DOHH2 (cell line): ENCODE results near the gene TM4SF1.

Experiments
- H3F3A ChIP-seq: fragments of 200-600 bp; sonication (generic), shearing (Covaris generic); 2 replicates; pipeline ENCODE4 v1.6.0; 2016; ENCODE audit warnings: antibody characterized with exemption, mild to moderate bottlenecking; ENCODE audit not compliant: control insufficient read depth, insufficient read depth
- H3K27ac ChIP-seq: fragments of 200-600 bp; sonication (generic); 2 replicates; pipeline ENCODE4 v1.5.1; 2014; ENCODE audit warnings: low read depth, mild to moderate bottlenecking, low read length, moderate library complexity
- H3K27me3 ChIP-seq: fragments of 200-600 bp; sonication (generic); 2 replicates; pipeline ENCODE4 v1.6.1; 2014; ENCODE audit warnings: mild to moderate bottlenecking, low read length, mixed read lengths; ENCODE audit not compliant: control insufficient read depth
- H3K36me3 ChIP-seq: fragments of 200-600 bp; sonication (generic); 2 replicates; pipeline ENCODE4 v1.6.1; 2014; ENCODE audit warnings: mild to moderate bottlenecking, low read length, moderate library complexity, mixed read lengths; ENCODE audit not compliant: control insufficient read depth
- H3K4me1 ChIP-seq: fragments of 200-600 bp; sonication (generic); 2 replicates; pipeline ENCODE4 v1.6.1; 2014; ENCODE audit warnings: mild to moderate bottlenecking, low read length, mixed read lengths; ENCODE audit not compliant: control insufficient read depth
- H3K4me2 ChIP-seq: fragments of 200-600 bp; sonication (generic); 2 replicates; pipeline ENCODE4 v1.6.0; 2014; ENCODE audit warnings: mild to moderate bottlenecking, low read length, moderate library complexity
- H3K4me3 ChIP-seq: fragments of 200-600 bp; sonication (generic); 2 replicates; pipeline ENCODE4 v1.5.1; 2014; ENCODE audit warnings: mild to moderate bottlenecking, low read length, mixed read lengths
- H3K79me2 ChIP-seq: fragments of 200-600 bp; sonication (generic); 2 replicates; pipeline ENCODE4 v1.6.1; 2014; ENCODE audit warnings: mild to moderate bottlenecking, low read length, mixed read lengths; ENCODE audit not compliant: control insufficient read depth
- H3K9me2 ChIP-seq: fragments of 200-600 bp; sonication (generic); replicated peaks from 2 replicates; pipeline ENCODE4 v1.6.1; 2014; ENCODE audit warnings: mild to moderate bottlenecking, low read length, mixed read lengths; ENCODE audit not compliant: control insufficient read depth
- H3K9me3 ChIP-seq: fragments of 200-600 bp; sonication (generic); 2 replicates; pipeline ENCODE4 v1.6.1; 2014; ENCODE audit warnings: antibody characterized with exemption, low read length, mixed read lengths; ENCODE audit not compliant: control insufficient read depth, insufficient read depth
- H4K20me1 ChIP-seq: fragments of 200-600 bp; sonication (generic); 2 replicates; pipeline ENCODE4 v1.6.0; 2014; ENCODE audit warnings: low read depth, mild to moderate bottlenecking, antibody characterized with exemption, low read length, moderate library complexity; ENCODE audit not compliant: control insufficient read depth, insufficient read depth
- EZH2phosphoT487 ChIP-seq: fragments of 200-600 bp; sonication (generic); IDR thresholded peaks from 2 replicates; pipeline ENCODE4 v1.6.1; 2017; ENCODE audit warnings: borderline replicate concordance, mild to moderate bottlenecking, antibody characterized with exemption, low read length, moderate library complexity, mixed read lengths
- TF ChIP-seq, protein P1 (sequence below): fragments of 200-600 bp; sonication (generic); IDR thresholded peaks from one replicate; pipeline ENCODE4 v1.5.1; 2014; ENCODE audit warnings: antibody characterized with exemption, mild to moderate bottlenecking, low read depth, low read length; ENCODE audit not compliant: poor library complexity, severe bottlenecking

TM4SF1 gene, protein sequence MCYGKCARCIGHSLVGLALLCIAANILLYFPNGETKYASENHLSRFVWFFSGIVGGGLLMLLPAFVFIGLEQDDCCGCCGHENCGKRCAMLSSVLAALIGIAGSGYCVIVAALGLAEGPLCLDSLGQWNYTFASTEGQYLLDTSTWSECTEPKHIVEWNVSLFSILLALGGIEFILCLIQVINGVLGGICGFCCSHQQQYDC

GRCh38 chr3:149377408-149378364 lies at the start of gene TM4SF1:
Gene TM4SF1, minus strand, starts transcription at chr3:149377649. Its CDS starts 102 bp downstream, at chr3:149377547.
- Histone ChIP-seq H3K27me3 (no peaks in the 10 kb centered on the region; the same call in 1 of the 2 replicates), H4K20me1 (no peaks in the 10 kb centered on the region), H3K9me2 (no peaks in the 10 kb centered on the region), H3K79me2 (no peaks in the 10 kb centered on the region), H3F3A (no peaks in the 10 kb centered on the region), H3K4me1 (no peaks in the 10 kb centered on the region), H3K27ac (no peak within 1 kb of the TSS), H3K9me3 (no peaks in the 10 kb centered on the region), H3K4me3 (no peak within 1 kb of the TSS), H3K36me3 (no peaks in the 10 kb centered on the region), H3K4me2 (no peak within 1 kb of the TSS)
- TF ChIP-seq, protein P1, sequence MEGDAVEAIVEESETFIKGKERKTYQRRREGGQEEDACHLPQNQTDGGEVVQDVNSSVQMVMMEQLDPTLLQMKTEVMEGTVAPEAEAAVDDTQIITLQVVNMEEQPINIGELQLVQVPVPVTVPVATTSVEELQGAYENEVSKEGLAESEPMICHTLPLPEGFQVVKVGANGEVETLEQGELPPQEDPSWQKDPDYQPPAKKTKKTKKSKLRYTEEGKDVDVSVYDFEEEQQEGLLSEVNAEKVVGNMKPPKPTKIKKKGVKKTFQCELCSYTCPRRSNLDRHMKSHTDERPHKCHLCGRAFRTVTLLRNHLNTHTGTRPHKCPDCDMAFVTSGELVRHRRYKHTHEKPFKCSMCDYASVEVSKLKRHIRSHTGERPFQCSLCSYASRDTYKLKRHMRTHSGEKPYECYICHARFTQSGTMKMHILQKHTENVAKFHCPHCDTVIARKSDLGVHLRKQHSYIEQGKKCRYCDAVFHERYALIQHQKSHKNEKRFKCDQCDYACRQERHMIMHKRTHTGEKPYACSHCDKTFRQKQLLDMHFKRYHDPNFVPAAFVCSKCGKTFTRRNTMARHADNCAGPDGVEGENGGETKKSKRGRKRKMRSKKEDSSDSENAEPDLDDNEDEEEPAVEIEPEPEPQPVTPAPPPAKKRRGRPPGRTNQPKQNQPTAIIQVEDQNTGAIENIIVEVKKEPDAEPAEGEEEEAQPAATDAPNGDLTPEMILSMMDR = no peak
- TF ChIP-seq EZH2phosphoT487 = no peak

DNA sequence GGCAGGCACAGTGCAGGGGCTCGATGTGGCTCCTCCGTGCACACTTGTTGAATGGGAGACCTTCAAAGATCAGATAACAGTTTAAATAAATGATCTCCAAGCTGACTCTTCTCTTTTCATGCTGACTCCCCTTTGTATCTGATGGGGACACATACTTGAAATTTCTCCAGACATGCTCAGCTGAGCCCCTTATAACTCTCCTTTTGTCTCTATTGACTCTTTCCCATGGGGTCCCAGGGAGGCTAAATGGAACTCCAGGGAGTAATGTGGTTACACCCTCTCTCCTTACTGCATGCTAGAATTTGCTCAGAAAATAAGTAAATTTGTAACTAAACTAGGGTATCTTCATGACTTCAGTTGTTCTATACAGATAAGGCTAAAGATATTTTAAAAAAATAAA lies 48.9 kb upstream of the TM4SF1 start:
- Histone ChIP-seq H3K36me3 (no peaks in the 10 kb centered on the region), H3K4me3 (no peak overlapping the region), H3K27me3 (0 out of 2 replicates have a peak, but pooled peaks cover 8% of the 10 kb centered on the region), H3K27ac (no peak overlapping the region), H3K4me2 (no peak overlapping the region), H3K4me1 (no peaks in the 10 kb centered on the region), H3F3A (no peaks in the 10 kb centered on the region), H4K20me1 (no peaks in the 10 kb centered on the region), H3K9me2 (no peaks in the 10 kb centered on the region), H3K9me3 (no peaks in the 10 kb centered on the region), H3K79me2 (no peaks in the 10 kb centered on the region)
- no peak for TF ChIP-seq EZH2phosphoT487
- TF ChIP-seq, protein P1 = no peak

GRCh38 chr3:149424918-149425317 lies 47.5 kb upstream of the TM4SF1 start:
- no peaks in the 10 kb centered on the region for H3K9me2 ChIP-seq
- H3K4me2 ChIP-seq = no peak overlapping the region
- H3K4me3 ChIP-seq = no peak overlapping the region
- H3K36me3 ChIP-seq = no peaks in the 10 kb centered on the region
- no peaks in the 10 kb centered on the region for H3K79me2 ChIP-seq
- no peaks in the 10 kb centered on the region for H3K9me3 ChIP-seq
- H3F3A ChIP-seq = no peaks in the 10 kb centered on the region
- 0 out of 2 replicates have a peak, but pooled peaks cover 8% of the 10 kb centered on the region for H3K27me3 ChIP-seq
- no peaks in the 10 kb centered on the region for H3K4me1 ChIP-seq
- H3K27ac ChIP-seq = no peak overlapping the region
- no peak for TF ChIP-seq EZH2phosphoT487
- TF ChIP-seq, protein P1 = no peak
- no peaks in the 10 kb centered on the region for H4K20me1 ChIP-seq
